GM18498 (cell line): ENCODE data around the gene BLOC1S5.

Experiments used
- ATAC-seq: cut with Tn5 transposase; IDR thresholded peaks from one replicate; pipeline ENCODE4 v1.9.1; 2021; ENCODE audit warnings: mild to moderate bottlenecking, moderate library complexity; ENCODE audit not compliant: unreplicated experiment

BLOC1S5 gene

GRCh38 chr6:8063761-8064637 is at the start of gene BLOC1S5:
Gene BLOC1S5 (minus strand): TSS chr6:8064389. CDS start chr6:8064376, 13 bp downstream.
- ATAC-seq: peak; percentile 92

GRCh38 chr6:8113131-8113654 is 49.0 kb upstream of the BLOC1S5 start:
- ATAC-seq: no peak

- ATAC-seq: no peak
Observed at GRCh38 chr6:8110725-8111124, 46.5 kb upstream of the BLOC1S5 start.

- ATAC-seq: peak; percentile 90
Observed at GRCh38 chr6:8110117-8110721, 46.0 kb upstream of the BLOC1S5 start.

GRCh38 chr6:8108759-8109539 is 44.8 kb upstream of the BLOC1S5 start:
- ATAC-seq: no peak

GRCh38 chr6:8108031-8108660 is 44.0 kb upstream of the BLOC1S5 start:
- no peak for ATAC-seq

- ATAC-seq: no peak
Observed at GRCh38 chr6:8105791-8106190, 41.6 kb upstream of the BLOC1S5 start.

- ATAC-seq: no peak
Observed at GRCh38 chr6:8103726-8104125, 39.5 kb upstream of the BLOC1S5 start.

- peak; percentile 99 for ATAC-seq
Observed at GRCh38 chr6:8102122-8102958, 38.2 kb upstream of the BLOC1S5 start, which contains the start of gene EEF1E1. Gene EEF1E1 (minus strand): TSS chr6:8102548. CDS start chr6:8102521, 27 bp downstream.

- no peak for ATAC-seq
Observed at GRCh38 chr6:8100159-8100854, 36.1 kb upstream of the BLOC1S5 start.

- no peak for ATAC-seq
Observed at GRCh38 chr6:8090650-8091049, 26.5 kb upstream of the BLOC1S5 start.

- ATAC-seq: no peak
Observed at GRCh38 chr6:8088886-8089285, 24.7 kb upstream of the BLOC1S5 start.

GRCh38 chr6:8087870-8088754 is 23.9 kb upstream of the BLOC1S5 start:
- ATAC-seq: no peak

GRCh38 chr6:8086755-8087306 is 22.6 kb upstream of the BLOC1S5 start:
- ATAC-seq: no peak

GRCh38 chr6:8085053-8085511 is 20.9 kb upstream of the BLOC1S5 start:
- ATAC-seq: no peak

- ATAC-seq: no peak
Observed at GRCh38 chr6:8084586-8084985, 20.4 kb upstream of the BLOC1S5 start.

- ATAC-seq: no peak
Observed at GRCh38 chr6:8082954-8083858, 19.0 kb upstream of the BLOC1S5 start.
